WTC11 (cell line): ENCODE data around the gene MSI2. TPM values are rescaled to one million over a fixed set of nuclear protein-coding genes. Genes with fewer than 3 reads are reported as not detected.

Experiments
- ATAC-seq: fragments of 200-7000 bp; cut with Tn5 transposase; 2 replicates; pipeline ENCODE4 v1.10.0; 2021; ENCODE audit warnings: mild to moderate bottlenecking, moderate library complexity
- CTCF ChIA-PET: fragments of 300-600 bp; sonication (Branson Sonifier 250); formaldehyde crosslinking; loops from one replicate; lab custom pipeline; 2021; ENCODE audit warnings: antibody characterized with exemption; lab: Charles Lee
- POLR2A ChIA-PET: fragments of 350-600 bp; sonication (Branson Sonifier 250); formaldehyde crosslinking; loops from one replicate; lab custom pipeline; 2021; ENCODE audit warnings: antibody characterized with exemption; lab: Charles Lee
- DNase-seq: peaks from one replicate; pipeline ENCODE4 v3.0.0; 2021; ENCODE audit warnings: low spot score
- H3K27ac Mint-ChIP-seq: 2 replicates; pipeline ENCODE4 v1.8.0; 2021; ENCODE audit warnings: mixed read lengths
- H3K27me3 Mint-ChIP-seq: 2 replicates; pipeline ENCODE4 v1.8.0; 2021; ENCODE audit warnings: low read depth, mild to moderate bottlenecking, moderate library complexity, mixed read lengths
- H3K36me3 Mint-ChIP-seq: 2 replicates; pipeline ENCODE4 v1.8.0; 2021; ENCODE audit warnings: mixed read lengths
- H3K4me1 Mint-ChIP-seq: 2 replicates; pipeline ENCODE4 v1.8.0; 2022; ENCODE audit warnings: mixed read lengths
- H3K4me3 Mint-ChIP-seq: 2 replicates; pipeline ENCODE4 v1.8.0; 2021; ENCODE audit warnings: mild to moderate bottlenecking, moderate library complexity, mixed read lengths
- H3K9me3 Mint-ChIP-seq: 2 replicates; pipeline ENCODE4 v1.8.0; 2021; ENCODE audit warnings: mixed read lengths
- FOXP1 ChIP-seq: sonication (generic); formaldehyde crosslinking; IDR thresholded peaks from 2 replicates; pipeline ENCODE4 v1.8.0; 2022; ENCODE audit warnings: missing genetic modification reagents, mild to moderate bottlenecking, moderate library complexity, borderline replicate concordance
- GABPB1 ChIP-seq: sonication (generic); formaldehyde crosslinking; IDR thresholded peaks from 2 replicates; pipeline ENCODE4 v1.8.1; 2023; ENCODE audit warnings: mild to moderate bottlenecking, missing genetic modification reagents
- JUN ChIP-seq: sonication (generic); formaldehyde crosslinking; IDR thresholded peaks from 2 replicates; pipeline ENCODE4 v1.8.0; 2023; ENCODE audit warnings: mild to moderate bottlenecking, missing genetic modification reagents
- NR3C1 ChIP-seq: sonication (generic); formaldehyde crosslinking; conservative IDR thresholded peaks from 2 replicates; pipeline ENCODE4 v1.8.1; 2023; ENCODE audit warnings: low read depth, mild to moderate bottlenecking, missing genetic modification reagents
- RELA ChIP-seq: sonication (generic); formaldehyde crosslinking; IDR thresholded peaks from 2 replicates; pipeline ENCODE4 v1.8.1; 2022; ENCODE audit warnings: missing genetic modification reagents, mild to moderate bottlenecking, borderline replicate concordance
- TCF7 ChIP-seq: sonication (generic); formaldehyde crosslinking; IDR thresholded peaks from 2 replicates; pipeline ENCODE4 v1.8.0; 2022; ENCODE audit warnings: mild to moderate bottlenecking, low read depth, missing genetic modification reagents, moderate library complexity
- TEAD4 ChIP-seq: sonication (generic); formaldehyde crosslinking; IDR thresholded peaks from 2 replicates; pipeline ENCODE4 v1.8.0; 2022; ENCODE audit warnings: mild to moderate bottlenecking, missing genetic modification reagents
- ZNF423 ChIP-seq: fragments of 250-450 bp; sonication (Bioruptor Pico); IDR thresholded peaks from 2 replicates; pipeline ENCODE4 v2.1.2; 2022; ENCODE audit warnings: mild to moderate bottlenecking, moderate library complexity
- total RNA-seq: library from RNA; stranded (reverse); gene quantifications from 3 replicates; pipeline ENCODE4 v1.2.3, GENCODE V29; 2021
- TF ChIP-seq, protein P1 (sequence below): fragments of 250-450 bp; sonication (Bioruptor Pico); IDR thresholded peaks from 2 replicates; pipeline ENCODE4 v1.9.0; 2021; ENCODE audit warnings: mild to moderate bottlenecking
- TF ChIP-seq, protein P2 (sequence below): sonication (generic); formaldehyde crosslinking; IDR thresholded peaks from 2 replicates; pipeline ENCODE4 v1.8.1; 2023; ENCODE audit warnings: mild to moderate bottlenecking, missing genetic modification reagents
- TF ChIP-seq, protein P3 (sequence below): sonication (generic); formaldehyde crosslinking; IDR thresholded peaks from 2 replicates; pipeline ENCODE4 v1.8.0; 2022; ENCODE audit warnings: mild to moderate bottlenecking, missing genetic modification reagents
- TF ChIP-seq, protein P4 (sequence below): sonication (generic); formaldehyde crosslinking; IDR thresholded peaks from 2 replicates; pipeline ENCODE4 v1.8.1; 2023; ENCODE audit warnings: mild to moderate bottlenecking, missing genetic modification reagents
- TF ChIP-seq, protein P5 (sequence below): sonication (generic); formaldehyde crosslinking; IDR thresholded peaks from 2 replicates; pipeline ENCODE4 v1.8.0; 2023; ENCODE audit warnings: missing genetic modification reagents
- TF ChIP-seq, protein P6 (sequence below): sonication (generic); formaldehyde crosslinking; IDR thresholded peaks from 2 replicates; pipeline ENCODE4 v1.8.1; 2023; ENCODE audit warnings: mild to moderate bottlenecking, moderate library complexity, missing genetic modification reagents
- TF ChIP-seq, protein P7 (sequence below): fragments of 250-450 bp; sonication (Bioruptor Pico); IDR thresholded peaks from 2 replicates; pipeline ENCODE4 v2.1.2; 2022; ENCODE audit warnings: mild to moderate bottlenecking, moderate library complexity

MSI2 gene
- total RNA-seq, 1 experiment from 2014 or later = 82.1 TPM

DNA sequence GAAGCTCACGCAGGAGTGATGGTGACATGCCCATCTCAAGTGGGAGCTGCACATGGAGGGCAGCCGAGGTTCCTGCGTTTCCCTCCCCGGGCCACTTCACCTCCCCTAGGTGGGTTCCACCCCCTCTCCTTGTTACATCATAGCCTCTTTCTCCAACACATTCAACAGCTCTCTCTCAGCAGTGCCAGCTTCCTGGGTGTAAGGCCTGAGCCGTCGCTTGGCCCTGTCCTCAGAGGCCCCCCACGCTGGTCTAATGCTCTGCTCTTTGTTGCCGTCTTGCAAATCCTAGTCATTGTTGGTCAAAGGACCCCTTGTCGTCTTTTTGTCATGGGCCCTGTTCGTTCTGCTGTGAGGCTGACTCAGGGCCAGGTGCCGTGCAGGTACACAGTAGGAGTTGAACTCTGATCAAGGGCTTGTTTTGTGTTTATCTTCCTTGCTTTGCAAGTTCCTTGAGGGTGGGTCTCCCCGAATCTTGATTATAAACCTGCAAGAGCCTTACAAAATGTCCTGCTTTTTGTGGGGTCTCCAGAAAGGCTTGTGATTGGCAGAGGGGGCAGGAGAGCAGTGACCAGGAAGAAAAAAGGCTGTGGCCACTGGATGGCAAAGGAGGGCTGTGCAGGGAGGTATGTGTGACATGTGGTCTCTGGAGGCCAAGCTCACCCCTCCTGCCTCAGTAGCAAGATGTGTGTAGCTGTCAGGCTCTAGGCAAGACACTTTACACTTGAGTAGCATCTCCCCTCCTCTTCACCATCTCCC is 352.2 kb downstream of the MSI2 start:
- Mint-ChIP-seq H3K9me3 (no peaks in the 10 kb centered on the region), H3K4me1 (peaks cover 64% of the 10 kb centered on the region), H3K36me3 (no peaks in the 10 kb centered on the region), H3K27ac (peak overlapping the region; percentile 39), H3K4me3 (no peak overlapping the region), H3K27me3 (no peaks in the 10 kb centered on the region)
- ChIA-PET CTCF (interaction anchor here (0.7 to 2.6 kb wide), 5 partner anchors 11 to 139 kb away, joined by 3 to 22 read pairs (median 4); no protein-coding TSS in a partner anchor), POLR2A (no interaction called here)
- ATAC-seq (no peak), DNase-seq (no peak)
- TF ChIP-seq TEAD4 (CRISPR knock-in tag) (no peak), ZNF423 (CRISPR knock-in tag) (peak; percentile 68)

DNA sequence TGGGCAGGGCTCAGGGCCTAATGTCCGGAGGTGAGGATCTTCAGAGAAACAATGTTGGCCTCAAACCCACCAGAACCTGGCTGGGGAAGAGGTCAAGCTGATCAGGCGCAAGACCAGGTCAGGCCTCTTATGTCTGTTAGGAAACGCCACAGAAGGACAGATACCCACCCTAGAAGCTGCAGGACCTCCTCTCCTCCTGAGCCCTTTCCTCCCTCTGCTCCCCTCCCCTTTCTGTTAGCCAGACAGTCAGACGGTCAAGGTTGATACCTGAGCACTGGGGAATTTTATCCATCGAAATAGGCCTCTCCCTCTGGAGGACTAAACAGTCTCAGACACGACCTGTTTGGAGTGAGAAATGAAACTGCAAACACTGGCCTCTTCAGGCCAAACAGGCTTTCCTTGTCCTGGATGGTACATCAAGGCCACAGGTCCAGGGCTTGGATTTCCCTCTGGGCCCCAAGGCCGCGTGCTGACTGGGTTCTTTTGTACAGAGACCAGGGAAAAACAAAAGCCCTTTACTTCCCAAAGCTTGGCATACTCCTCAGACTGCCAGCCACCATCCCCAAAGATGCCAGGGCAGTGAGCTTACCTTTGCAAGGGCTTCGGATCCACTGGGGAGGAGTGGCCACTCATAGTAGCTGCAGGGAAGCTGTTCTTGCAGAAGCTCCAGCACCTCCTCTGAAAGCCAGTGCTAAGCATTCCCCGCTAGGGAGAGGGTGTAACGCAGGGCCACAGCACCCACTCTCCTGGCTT is 353.0 kb downstream of the MSI2 start:
- Mint-ChIP-seq H3K9me3 (no peaks in the 10 kb centered on the region), H3K4me1 (peaks cover 63% of the 10 kb centered on the region), H3K4me3 (no peak overlapping the region), H3K27ac (0 out of 2 replicates have a peak overlapping the region, but pooled peaks have one; percentile 39), H3K36me3 (no peaks in the 10 kb centered on the region), H3K27me3 (no peaks in the 10 kb centered on the region)
- TF ChIP-seq JUN (CRISPR knock-in tag) (no peak), GABPB1 (CRISPR knock-in tag) (0 out of 2 replicates have a peak, but pooled peaks have one; percentile 53)
- POLR2A ChIA-PET = no interaction called here
- CTCF ChIA-PET = interaction anchor here (0.5 to 2.6 kb wide), 3 partner anchors 63 to 352 kb away, joined by 3 to 22 read pairs (median 4); no protein-coding TSS in a partner anchor
- DNase-seq (no peak), ATAC-seq (no peak)

DNA sequence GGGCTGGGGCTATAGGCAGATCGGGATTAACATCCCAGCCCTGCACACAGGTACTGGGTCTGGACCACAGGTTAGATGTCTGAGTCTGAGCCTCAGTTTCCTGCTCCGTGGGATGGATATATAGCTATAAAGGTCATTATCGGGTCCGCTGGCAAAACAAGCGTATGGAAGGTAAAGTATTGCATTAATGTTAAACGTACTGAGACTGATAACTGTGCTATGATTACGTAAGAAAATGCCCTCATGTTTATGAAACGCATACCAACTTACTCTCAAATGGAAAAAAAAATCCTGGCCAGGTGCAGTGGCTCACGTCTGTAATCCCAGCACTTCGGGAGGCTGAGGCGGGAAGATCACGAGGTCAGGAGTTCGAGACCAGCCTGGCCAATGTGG is 353.6 kb downstream of the MSI2 start:
- H3K36me3 Mint-ChIP-seq = no peaks in the 10 kb centered on the region
- no peak overlapping the region for H3K4me3 Mint-ChIP-seq
- DNase-seq (no peak), ATAC-seq (no peak)
- H3K9me3 Mint-ChIP-seq = no peaks in the 10 kb centered on the region
- no peak for TF ChIP-seq TCF7 (CRISPR knock-in tag)
- TF ChIP-seq, protein P1, sequence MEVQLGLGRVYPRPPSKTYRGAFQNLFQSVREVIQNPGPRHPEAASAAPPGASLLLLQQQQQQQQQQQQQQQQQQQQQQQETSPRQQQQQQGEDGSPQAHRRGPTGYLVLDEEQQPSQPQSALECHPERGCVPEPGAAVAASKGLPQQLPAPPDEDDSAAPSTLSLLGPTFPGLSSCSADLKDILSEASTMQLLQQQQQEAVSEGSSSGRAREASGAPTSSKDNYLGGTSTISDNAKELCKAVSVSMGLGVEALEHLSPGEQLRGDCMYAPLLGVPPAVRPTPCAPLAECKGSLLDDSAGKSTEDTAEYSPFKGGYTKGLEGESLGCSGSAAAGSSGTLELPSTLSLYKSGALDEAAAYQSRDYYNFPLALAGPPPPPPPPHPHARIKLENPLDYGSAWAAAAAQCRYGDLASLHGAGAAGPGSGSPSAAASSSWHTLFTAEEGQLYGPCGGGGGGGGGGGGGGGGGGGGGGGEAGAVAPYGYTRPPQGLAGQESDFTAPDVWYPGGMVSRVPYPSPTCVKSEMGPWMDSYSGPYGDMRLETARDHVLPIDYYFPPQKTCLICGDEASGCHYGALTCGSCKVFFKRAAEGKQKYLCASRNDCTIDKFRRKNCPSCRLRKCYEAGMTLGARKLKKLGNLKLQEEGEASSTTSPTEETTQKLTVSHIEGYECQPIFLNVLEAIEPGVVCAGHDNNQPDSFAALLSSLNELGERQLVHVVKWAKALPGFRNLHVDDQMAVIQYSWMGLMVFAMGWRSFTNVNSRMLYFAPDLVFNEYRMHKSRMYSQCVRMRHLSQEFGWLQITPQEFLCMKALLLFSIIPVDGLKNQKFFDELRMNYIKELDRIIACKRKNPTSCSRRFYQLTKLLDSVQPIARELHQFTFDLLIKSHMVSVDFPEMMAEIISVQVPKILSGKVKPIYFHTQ (CRISPR knock-in tag) = no peak
- TF ChIP-seq, protein P2, sequence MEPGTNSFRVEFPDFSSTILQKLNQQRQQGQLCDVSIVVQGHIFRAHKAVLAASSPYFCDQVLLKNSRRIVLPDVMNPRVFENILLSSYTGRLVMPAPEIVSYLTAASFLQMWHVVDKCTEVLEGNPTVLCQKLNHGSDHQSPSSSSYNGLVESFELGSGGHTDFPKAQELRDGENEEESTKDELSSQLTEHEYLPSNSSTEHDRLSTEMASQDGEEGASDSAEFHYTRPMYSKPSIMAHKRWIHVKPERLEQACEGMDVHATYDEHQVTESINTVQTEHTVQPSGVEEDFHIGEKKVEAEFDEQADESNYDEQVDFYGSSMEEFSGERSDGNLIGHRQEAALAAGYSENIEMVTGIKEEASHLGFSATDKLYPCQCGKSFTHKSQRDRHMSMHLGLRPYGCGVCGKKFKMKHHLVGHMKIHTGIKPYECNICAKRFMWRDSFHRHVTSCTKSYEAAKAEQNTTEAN (CRISPR knock-in tag) = no peak
- TF ChIP-seq, protein P3, sequence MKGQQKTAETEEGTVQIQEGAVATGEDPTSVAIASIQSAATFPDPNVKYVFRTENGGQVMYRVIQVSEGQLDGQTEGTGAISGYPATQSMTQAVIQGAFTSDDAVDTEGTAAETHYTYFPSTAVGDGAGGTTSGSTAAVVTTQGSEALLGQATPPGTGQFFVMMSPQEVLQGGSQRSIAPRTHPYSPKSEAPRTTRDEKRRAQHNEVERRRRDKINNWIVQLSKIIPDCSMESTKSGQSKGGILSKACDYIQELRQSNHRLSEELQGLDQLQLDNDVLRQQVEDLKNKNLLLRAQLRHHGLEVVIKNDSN (CRISPR knock-in tag) = no peak
- TF ChIP-seq, protein P4, sequence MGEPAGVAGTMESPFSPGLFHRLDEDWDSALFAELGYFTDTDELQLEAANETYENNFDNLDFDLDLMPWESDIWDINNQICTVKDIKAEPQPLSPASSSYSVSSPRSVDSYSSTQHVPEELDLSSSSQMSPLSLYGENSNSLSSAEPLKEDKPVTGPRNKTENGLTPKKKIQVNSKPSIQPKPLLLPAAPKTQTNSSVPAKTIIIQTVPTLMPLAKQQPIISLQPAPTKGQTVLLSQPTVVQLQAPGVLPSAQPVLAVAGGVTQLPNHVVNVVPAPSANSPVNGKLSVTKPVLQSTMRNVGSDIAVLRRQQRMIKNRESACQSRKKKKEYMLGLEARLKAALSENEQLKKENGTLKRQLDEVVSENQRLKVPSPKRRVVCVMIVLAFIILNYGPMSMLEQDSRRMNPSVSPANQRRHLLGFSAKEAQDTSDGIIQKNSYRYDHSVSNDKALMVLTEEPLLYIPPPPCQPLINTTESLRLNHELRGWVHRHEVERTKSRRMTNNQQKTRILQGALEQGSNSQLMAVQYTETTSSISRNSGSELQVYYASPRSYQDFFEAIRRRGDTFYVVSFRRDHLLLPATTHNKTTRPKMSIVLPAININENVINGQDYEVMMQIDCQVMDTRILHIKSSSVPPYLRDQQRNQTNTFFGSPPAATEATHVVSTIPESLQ = no peak
- TF ChIP-seq, protein P5, sequence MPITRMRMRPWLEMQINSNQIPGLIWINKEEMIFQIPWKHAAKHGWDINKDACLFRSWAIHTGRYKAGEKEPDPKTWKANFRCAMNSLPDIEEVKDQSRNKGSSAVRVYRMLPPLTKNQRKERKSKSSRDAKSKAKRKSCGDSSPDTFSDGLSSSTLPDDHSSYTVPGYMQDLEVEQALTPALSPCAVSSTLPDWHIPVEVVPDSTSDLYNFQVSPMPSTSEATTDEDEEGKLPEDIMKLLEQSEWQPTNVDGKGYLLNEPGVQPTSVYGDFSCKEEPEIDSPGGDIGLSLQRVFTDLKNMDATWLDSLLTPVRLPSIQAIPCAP = no peak
- TF ChIP-seq, protein P6, sequence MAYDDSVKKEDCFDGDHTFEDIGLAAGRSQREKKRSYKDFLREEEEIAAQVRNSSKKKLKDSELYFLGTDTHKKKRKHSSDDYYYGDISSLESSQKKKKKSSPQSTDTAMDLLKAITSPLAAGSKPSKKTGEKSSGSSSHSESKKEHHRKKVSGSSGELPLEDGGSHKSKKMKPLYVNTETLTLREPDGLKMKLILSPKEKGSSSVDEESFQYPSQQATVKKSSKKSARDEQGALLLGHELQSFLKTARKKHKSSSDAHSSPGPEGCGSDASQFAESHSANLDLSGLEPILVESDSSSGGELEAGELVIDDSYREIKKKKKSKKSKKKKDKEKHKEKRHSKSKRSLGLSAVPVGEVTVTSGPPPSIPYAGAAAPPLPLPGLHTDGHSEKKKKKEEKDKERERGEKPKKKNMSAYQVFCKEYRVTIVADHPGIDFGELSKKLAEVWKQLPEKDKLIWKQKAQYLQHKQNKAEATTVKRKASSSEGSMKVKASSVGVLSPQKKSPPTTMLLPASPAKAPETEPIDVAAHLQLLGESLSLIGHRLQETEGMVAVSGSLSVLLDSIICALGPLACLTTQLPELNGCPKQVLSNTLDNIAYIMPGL (CRISPR knock-in tag) = no peak
- no peak for TF ChIP-seq NR3C1 (CRISPR knock-in tag)
- TF ChIP-seq, protein P7, sequence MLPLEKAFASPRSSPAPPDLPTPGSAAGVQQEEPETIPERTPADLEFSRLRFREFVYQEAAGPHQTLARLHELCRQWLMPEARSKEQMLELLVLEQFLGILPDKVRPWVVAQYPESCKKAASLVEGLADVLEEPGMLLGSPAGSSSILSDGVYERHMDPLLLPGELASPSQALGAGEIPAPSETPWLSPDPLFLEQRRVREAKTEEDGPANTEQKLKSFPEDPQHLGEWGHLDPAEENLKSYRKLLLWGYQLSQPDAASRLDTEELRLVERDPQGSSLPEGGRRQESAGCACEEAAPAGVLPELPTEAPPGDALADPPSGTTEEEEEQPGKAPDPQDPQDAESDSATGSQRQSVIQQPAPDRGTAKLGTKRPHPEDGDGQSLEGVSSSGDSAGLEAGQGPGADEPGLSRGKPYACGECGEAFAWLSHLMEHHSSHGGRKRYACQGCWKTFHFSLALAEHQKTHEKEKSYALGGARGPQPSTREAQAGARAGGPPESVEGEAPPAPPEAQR (CRISPR knock-in tag) = no peak
- TF ChIP-seq FOXP1 = no peak
- no peak for TF ChIP-seq RELA (CRISPR knock-in tag)
- ChIA-PET POLR2A (no interaction called here), CTCF (interaction anchor here (2.6 kb wide), 1 partner anchor 62 kb away, joined by 22 read pairs; no protein-coding TSS in a partner anchor)
- H3K27ac Mint-ChIP-seq = no peak overlapping the region
- no peaks in the 10 kb centered on the region for H3K27me3 Mint-ChIP-seq
- peaks cover 60% of the 10 kb centered on the region for H3K4me1 Mint-ChIP-seq
